ENCODE results near the gene HNRNPA3.
"Not testable (repeated sequence)": the region's sequence is repeated elsewhere in the genome, so short reads cannot be mapped to it uniquely, and the experiment has no call there.

Gene HNRNPA3

GRCh38 chr2:177263451-177264208 lies 51.0 kb downstream of the HNRNPA3 start:
- TF ChIP-seq ZNF274 (IDR thresholded peaks at IDR 0.05; ENCODE audit: low read depth, low read length), result no peak
- H3K4me3 ChIP-seq (ENCODE audit: low read length), result peak overlapping the region; percentile 61

- peak overlapping the region; percentile 61 for H3K4me3 ChIP-seq (ENCODE audit: low read length)
- no peak for TF ChIP-seq ZNF274 (IDR thresholded peaks at IDR 0.05; ENCODE audit: low read depth, low read length)
These were observed 51.7 kb downstream of the HNRNPA3 start for GRCh38 chr2:177264209-177264692.

- TF ChIP-seq ZNF274 (IDR thresholded peaks at IDR 0.05; ENCODE audit: low read depth, low read length), result no peak
These were observed 52.3 kb downstream of the HNRNPA3 start, which contains the start of gene NFE2L2 for GRCh38 chr2:177264693-177265587. Gene NFE2L2, minus strand, starts transcription at chr2:177264727. Its CDS starts 151 bp downstream, at chr2:177264576.

GRCh38 chr2:177265824-177266817 lies 53.5 kb downstream of the HNRNPA3 start:
- no peak overlapping the region; the same call in 1 of the 2 replicates for H3K4me3 ChIP-seq (ENCODE audit: low read length)

More at GRCh38 chr2:177264693-177265587, 52.3 kb downstream of the HNRNPA3 start, which contains the start of gene NFE2L2:
- peak within 1 kb of the TSS; percentile 61 for H3K4me3 ChIP-seq (ENCODE audit: low read length)

GRCh38 chr2:177266955-177267354 lies 54.4 kb downstream of the HNRNPA3 start:
- not testable (repeated sequence) for H3K4me3 ChIP-seq (ENCODE audit: low read length)

More at GRCh38 chr2:177265824-177266817, 53.5 kb downstream of the HNRNPA3 start:
- TF ChIP-seq ZNF274 (IDR thresholded peaks at IDR 0.05; ENCODE audit: low read depth, low read length), result no peak

GRCh38 chr2:177268187-177268871 lies 55.7 kb downstream of the HNRNPA3 start:
- no peak overlapping the region for H3K4me3 ChIP-seq (ENCODE audit: low read length)
- TF ChIP-seq ZNF274 (IDR thresholded peaks at IDR 0.05; ENCODE audit: low read depth, low read length), result no peak

GRCh38 chr2:177268901-177269300 lies 56.3 kb downstream of the HNRNPA3 start:
- no peak overlapping the region for H3K4me3 ChIP-seq (ENCODE audit: low read length)
- TF ChIP-seq ZNF274 (IDR thresholded peaks at IDR 0.05; ENCODE audit: low read depth, low read length), result no peak

GRCh38 chr2:177270531-177270930 lies 57.9 kb downstream of the HNRNPA3 start:
- H3K4me3 ChIP-seq (ENCODE audit: low read length), result no peak overlapping the region
- TF ChIP-seq ZNF274 (IDR thresholded peaks at IDR 0.05; ENCODE audit: low read depth, low read length), result no peak

- no peak for TF ChIP-seq ZNF274 (IDR thresholded peaks at IDR 0.05; ENCODE audit: low read depth, low read length)
- no peak overlapping the region for H3K4me3 ChIP-seq (ENCODE audit: low read length)
These were observed 59.5 kb downstream of the HNRNPA3 start for GRCh38 chr2:177271981-177272666.

- H3K4me3 ChIP-seq (ENCODE audit: low read length), result no peak overlapping the region
- no peak for TF ChIP-seq ZNF274 (IDR thresholded peaks at IDR 0.05; ENCODE audit: low read depth, low read length)
These were observed 60.2 kb downstream of the HNRNPA3 start for GRCh38 chr2:177272765-177273164.

- no peak overlapping the region for H3K4me3 ChIP-seq (ENCODE audit: low read length)
These were observed 60.8 kb downstream of the HNRNPA3 start for GRCh38 chr2:177273408-177273807.

More at GRCh38 chr2:177273408-177273807, 60.8 kb downstream of the HNRNPA3 start:
- no peak for TF ChIP-seq ZNF274 (IDR thresholded peaks at IDR 0.05; ENCODE audit: low read depth, low read length)
